ENCODE results near the gene SCART1. TPM values are rescaled to one million over a fixed set of nuclear protein-coding genes. Genes with fewer than 3 reads are reported as not detected.

The SCART1 gene
- total RNA-seq, 1 experiment from 2014 or later = 0.50 TPM

DNA sequence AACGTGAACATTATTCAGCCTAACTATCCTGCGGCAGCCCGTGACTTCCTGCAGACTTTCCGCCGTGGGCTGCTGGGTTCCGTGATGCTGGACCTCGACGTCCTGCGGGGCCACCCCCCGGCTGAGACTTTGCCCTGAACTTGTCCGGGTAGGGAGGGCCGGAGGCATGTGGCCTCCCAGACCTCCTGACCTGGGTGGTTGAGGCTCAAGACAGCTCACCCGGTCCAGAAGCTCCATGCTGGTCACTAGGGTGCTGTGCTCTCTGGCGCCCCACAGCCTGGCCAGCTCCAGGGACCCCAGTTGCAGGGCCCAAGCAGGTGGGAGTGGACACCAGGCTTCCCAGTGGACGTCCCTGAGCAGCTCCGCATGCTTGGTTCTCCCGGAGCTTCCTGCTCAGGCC lies 33.7 kb upstream of the SCART1 start:
- H2BK120ac ChIP-seq (ENCODE audit: low read depth, low read length, poor library complexity, severe bottlenecking) = no peak overlapping the region
- H4K5ac ChIP-seq (ENCODE audit: insufficient read length, low read depth, low read length) = no peak overlapping the region
- H2BK15ac ChIP-seq (ENCODE audit: low read depth, low read length) = no peak overlapping the region
- H3K4me2 ChIP-seq (ENCODE audit: insufficient read depth, insufficient read length, low read length) = no peak overlapping the region
- H3K23ac ChIP-seq (ENCODE audit: insufficient read length, low read depth, low read length) = no peak overlapping the region
- peaks cover 3% of the 10 kb centered on the region for H3K23me2 ChIP-seq (ENCODE audit: insufficient read length, low read depth, low read length, poor library complexity, severe bottlenecking)
- H3K9me3 ChIP-seq (ENCODE audit: control insufficient read depth, low read depth, low read length) = peaks cover 6% of the 10 kb centered on the region
- H3K79me2 ChIP-seq (ENCODE audit: insufficient read depth, low read length) = no peaks in the 10 kb centered on the region
- no peak overlapping the region for H3K4me3 Mint-ChIP-seq
- no CpG with 5 or more reads among the region's 17 CpGs for WGBS (ENCODE audit: extremely low coverage, insufficient read length, low lambda C conversion rate)
- no peak overlapping the region for H2BK12ac ChIP-seq (ENCODE audit: insufficient read length, low read depth, low read length)
- H3K4me1 Mint-ChIP-seq = no peaks in the 10 kb centered on the region
- H3K36me3 Mint-ChIP-seq (ENCODE audit: insufficient read depth in 1 of 3, low read depth in 3 of 3) = peaks cover 14 to 28% (median 23%) of the 10 kb centered on the region in 3 experiments
- H4K20me1 ChIP-seq (ENCODE audit: control insufficient read depth, insufficient read depth, insufficient read length) = peaks cover 4% of the 10 kb centered on the region
- no peak for TF ChIP-seq CTCF (conservative IDR thresholded peaks at IDR 0.05)
- no peak overlapping the region for H3K27ac ChIP-seq (ENCODE audit: insufficient read length, low read depth, low read length)
- no peak overlapping the region for H3K4ac ChIP-seq (ENCODE audit: low read depth, low read length)
- no peak for DNase-seq
- H3K14ac ChIP-seq (ENCODE audit: insufficient read depth, low read length) = no peak overlapping the region
- no peak overlapping the region for H2BK20ac ChIP-seq (ENCODE audit: low read depth, low read length, poor library complexity, severe bottlenecking)
- H3K79me1 ChIP-seq (ENCODE audit: insufficient read depth, low read depth, low read length, poor library complexity, severe bottlenecking) = no peaks in the 10 kb centered on the region
- H4K91ac ChIP-seq (ENCODE audit: insufficient read length, low read depth, low read length) = no peak overlapping the region
- H3K27me3 ChIP-seq (ENCODE audit: insufficient read depth, low read length) = no peaks in the 10 kb centered on the region
- no peak overlapping the region for H2AFZ ChIP-seq (ENCODE audit: low read length)
- H3K27ac Mint-ChIP-seq = no peak overlapping the region
- H3T11ph ChIP-seq (ENCODE audit: low read length) = no peak overlapping the region
- H3K9me3 Mint-ChIP-seq = peaks cover 8 to 12% of the 10 kb centered on the region in 2 experiments
- H3K27me3 Mint-ChIP-seq (ENCODE audit: low read depth) = peaks cover 11% of the 10 kb centered on the region
- no peak overlapping the region for H3K18ac ChIP-seq (ENCODE audit: insufficient read length, low read depth, low read length)
- no peak overlapping the region for H2AK5ac ChIP-seq (ENCODE audit: insufficient read length, low read length)
- no peak overlapping the region for H4K8ac ChIP-seq (replicated peaks; ENCODE audit: insufficient read length, low read depth, low read length)
- no peak overlapping the region for H2BK5ac ChIP-seq (ENCODE audit: insufficient read length, low read length)
- H3K4me1 ChIP-seq (ENCODE audit: insufficient read depth, low read length) = no peaks in the 10 kb centered on the region
- H3K56ac ChIP-seq (ENCODE audit: insufficient read length, low read depth, low read length) = no peak overlapping the region
- no peak overlapping the region for H3K9ac ChIP-seq (ENCODE audit: extremely low read depth, insufficient read length, low read length)

Measured in H9 (cell line).